PC-9 (cell line): Measurements from ENCODE around the gene POP4.

Experiments used
- CTCF ChIP-seq: fragments of 200-600 bp; sonication (generic); conservative IDR thresholded peaks from 2 replicates; pipeline ENCODE4 v1.6.1; 2017; ENCODE audit warnings: mixed run types, antibody characterized with exemption, mild to moderate bottlenecking, moderate library complexity
- EZH2 ChIP-seq: fragments of 200-600 bp; sonication (generic); IDR thresholded peaks from 2 replicates; pipeline ENCODE4 v1.8.0; 2017; ENCODE audit warnings: antibody characterized with exemption, low read depth

- TF ChIP-seq CTCF: no peak
- no peak for TF ChIP-seq EZH2
Measured at GRCh38 chr19:29634002-29634401, 27.9 kb downstream of the POP4 start.
